Measurements from ENCODE around the gene MAF. TPM values are rescaled to one million over a fixed set of nuclear protein-coding genes. Genes with fewer than 3 reads are reported as not detected.

Gene MAF
- total RNA-seq, result 26.7 and 27.7 TPM in 2 replicates
- polyA plus RNA-seq, result 6.6 and 14.0 TPM in 2 replicates
- 9.8 and 20.8 TPM in 2 replicates for polyA plus RNA-seq (2012)
- polyA minus RNA-seq (ENCODE audit: low replicate concordance), result 2.0 and 7.1 TPM in 2 replicates

DNA sequence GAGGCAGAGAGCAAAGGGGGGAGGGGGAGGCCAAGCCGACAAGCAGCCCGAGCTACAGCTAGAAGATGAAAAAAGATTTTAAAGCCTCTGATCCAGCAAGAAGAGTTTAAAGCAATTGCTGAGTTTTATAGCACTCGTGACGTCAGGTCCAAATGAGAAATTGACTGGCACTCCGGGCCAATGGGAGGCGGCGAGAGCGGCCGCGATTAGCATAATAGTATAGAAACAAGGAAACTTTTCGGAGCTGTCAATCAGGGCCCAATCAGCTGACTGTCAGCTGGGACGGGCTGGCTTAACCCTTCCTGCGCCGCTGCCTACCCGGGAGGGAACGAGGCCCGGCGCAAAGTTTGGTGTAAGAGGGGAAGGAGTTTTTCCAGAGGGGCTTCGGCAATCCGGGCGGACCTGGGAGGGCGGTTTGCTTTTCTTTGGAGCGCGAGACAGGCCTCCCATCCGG is at the start of gene MAF:
MAF (minus strand) TSS at position 100 of the 454 bp plus-strand sequence. CDS start 835 bp downstream, outside the sequence.
- Histone ChIP-seq H2AFZ (ENCODE audit: low read length) (peak within 1 kb of the TSS; percentile 18), H3K4me1 (ENCODE audit: control insufficient read depth, extremely low read depth, insufficient read depth, low read length) (no peaks in the 10 kb centered on the region), H3K36me3 (ENCODE audit: control insufficient read depth, insufficient read depth, low read length) (no peaks in the 10 kb centered on the region), H3K9me3 (ENCODE audit: control insufficient read depth, insufficient read depth, low read depth, low read length) (no peaks in the 10 kb centered on the region), H3K4me2 (ENCODE audit: extremely low read depth, insufficient read depth, low read length) (peak within 1 kb of the TSS; percentile 91), H3K79me2 (ENCODE audit: control insufficient read depth, insufficient read depth, low read length) (peaks cover 26% of the 10 kb centered on the region), H3K27ac (ENCODE audit: insufficient read depth, low read length) (peak within 1 kb of the TSS; percentile 81), H3K9ac (ENCODE audit: insufficient read depth, low read length) (peak within 1 kb of the TSS; percentile 68), H3K27me3 (ENCODE audit: control insufficient read depth, insufficient read depth, low read length) (no peaks in the 10 kb centered on the region), H3K4me3 (replicated peaks in 1 of 4; ENCODE audit: control extremely low read depth in 1 of 4, insufficient read depth in 1 of 4, low read depth in 3 of 4, low read length in 4 of 4) (peak within 1 kb of the TSS; percentile 67 to 77 (median 72)), H4K20me1 (ENCODE audit: control insufficient read depth, extremely low read depth, insufficient read depth, low read length) (no peaks in the 10 kb centered on the region)
- DNase-seq (ENCODE audit: low read depth in 2 of 2), result peak; percentile 85 to 96
- TF ChIP-seq EZH2 (IDR thresholded peaks at IDR 0.05; ENCODE audit: low read length, missing control alignments), result no peak
- TF ChIP-seq, protein P1, sequence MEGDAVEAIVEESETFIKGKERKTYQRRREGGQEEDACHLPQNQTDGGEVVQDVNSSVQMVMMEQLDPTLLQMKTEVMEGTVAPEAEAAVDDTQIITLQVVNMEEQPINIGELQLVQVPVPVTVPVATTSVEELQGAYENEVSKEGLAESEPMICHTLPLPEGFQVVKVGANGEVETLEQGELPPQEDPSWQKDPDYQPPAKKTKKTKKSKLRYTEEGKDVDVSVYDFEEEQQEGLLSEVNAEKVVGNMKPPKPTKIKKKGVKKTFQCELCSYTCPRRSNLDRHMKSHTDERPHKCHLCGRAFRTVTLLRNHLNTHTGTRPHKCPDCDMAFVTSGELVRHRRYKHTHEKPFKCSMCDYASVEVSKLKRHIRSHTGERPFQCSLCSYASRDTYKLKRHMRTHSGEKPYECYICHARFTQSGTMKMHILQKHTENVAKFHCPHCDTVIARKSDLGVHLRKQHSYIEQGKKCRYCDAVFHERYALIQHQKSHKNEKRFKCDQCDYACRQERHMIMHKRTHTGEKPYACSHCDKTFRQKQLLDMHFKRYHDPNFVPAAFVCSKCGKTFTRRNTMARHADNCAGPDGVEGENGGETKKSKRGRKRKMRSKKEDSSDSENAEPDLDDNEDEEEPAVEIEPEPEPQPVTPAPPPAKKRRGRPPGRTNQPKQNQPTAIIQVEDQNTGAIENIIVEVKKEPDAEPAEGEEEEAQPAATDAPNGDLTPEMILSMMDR (conservative IDR thresholded peaks at IDR 0.05 in 1 of 2, IDR thresholded peaks at IDR 0.05 in 1 of 2; ENCODE audit: low read depth in 1 of 2, low read length in 2 of 2), result no peak

DNA sequence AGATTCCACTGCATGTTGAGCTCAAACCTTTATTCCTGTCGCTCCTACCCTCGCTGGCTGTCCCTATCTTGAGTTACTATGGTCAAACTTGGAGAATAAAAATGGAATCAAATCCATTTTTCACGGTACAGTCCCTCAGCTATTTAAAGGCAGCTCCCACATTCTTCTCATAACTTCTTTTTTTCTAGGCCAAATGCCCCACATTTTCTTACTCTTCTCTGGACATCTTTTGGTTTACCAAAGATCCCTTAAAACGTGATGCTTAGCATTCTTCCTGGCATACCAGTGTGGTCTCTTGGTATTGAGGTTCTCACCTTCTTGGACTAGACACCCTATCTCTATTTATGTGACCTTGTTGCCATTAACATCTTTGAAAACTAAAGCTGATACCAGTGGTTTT is 48.3 kb upstream of the MAF start:
- Histone ChIP-seq H2AFZ (ENCODE audit: low read length) (no peak overlapping the region), H3K4me2 (ENCODE audit: extremely low read depth, insufficient read depth, low read length) (no peak overlapping the region), H3K4me3 (replicated peaks in 1 of 4; ENCODE audit: control extremely low read depth in 1 of 4, insufficient read depth in 1 of 4, low read depth in 3 of 4, low read length in 4 of 4) (no peak overlapping the region), H4K20me1 (ENCODE audit: control insufficient read depth, extremely low read depth, insufficient read depth, low read length) (no peaks in the 10 kb centered on the region), H3K79me2 (ENCODE audit: control insufficient read depth, insufficient read depth, low read length) (no peaks in the 10 kb centered on the region), H3K4me1 (ENCODE audit: control insufficient read depth, extremely low read depth, insufficient read depth, low read length) (peaks cover 11% of the 10 kb centered on the region), H3K36me3 (ENCODE audit: control insufficient read depth, insufficient read depth, low read length) (no peaks in the 10 kb centered on the region), H3K9ac (ENCODE audit: insufficient read depth, low read length) (no peak overlapping the region), H3K27me3 (ENCODE audit: control insufficient read depth, insufficient read depth, low read length) (no peaks in the 10 kb centered on the region), H3K27ac (ENCODE audit: insufficient read depth, low read length) (no peak overlapping the region), H3K9me3 (ENCODE audit: control insufficient read depth, insufficient read depth, low read depth, low read length) (no peaks in the 10 kb centered on the region)
- no peak for TF ChIP-seq EZH2 (IDR thresholded peaks at IDR 0.05; ENCODE audit: low read length, missing control alignments)
- TF ChIP-seq, protein P1 (conservative IDR thresholded peaks at IDR 0.05 in 1 of 2, IDR thresholded peaks at IDR 0.05 in 1 of 2; ENCODE audit: low read depth in 1 of 2, low read length in 2 of 2), result no peak
- peak in 1 of 2 donors; percentile 63 for DNase-seq (ENCODE audit: low read depth in 2 of 2)

DNA sequence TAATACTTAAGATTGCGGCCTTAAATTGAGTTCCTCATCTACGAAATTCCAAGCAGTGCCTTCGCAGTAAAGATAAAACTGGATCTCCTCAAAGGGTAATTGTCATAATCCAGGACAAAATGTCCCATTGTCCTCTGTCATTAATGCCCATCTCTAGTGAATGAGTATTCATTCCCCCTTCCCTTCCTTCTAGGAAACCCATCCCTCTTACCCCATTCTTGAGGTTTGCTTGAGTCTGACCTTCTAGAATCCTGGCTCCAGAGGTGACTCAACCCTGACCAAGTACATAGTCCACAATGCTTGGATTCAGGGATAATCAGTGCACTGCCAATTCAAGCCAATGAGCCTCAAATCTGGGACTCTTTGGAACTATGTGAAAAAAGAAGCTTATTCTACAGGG is 47.0 kb upstream of the MAF start:
- no peak for DNase-seq (ENCODE audit: low read depth in 2 of 2)
- Histone ChIP-seq H3K4me3 (replicated peaks in 1 of 4; ENCODE audit: control extremely low read depth in 1 of 4, insufficient read depth in 1 of 4, low read depth in 3 of 4, low read length in 4 of 4) (no peak overlapping the region), H3K27me3 (ENCODE audit: control insufficient read depth, insufficient read depth, low read length) (no peaks in the 10 kb centered on the region), H3K9ac (ENCODE audit: insufficient read depth, low read length) (no peak overlapping the region), H3K4me2 (ENCODE audit: extremely low read depth, insufficient read depth, low read length) (no peak overlapping the region), H2AFZ (ENCODE audit: low read length) (no peak overlapping the region), H3K36me3 (ENCODE audit: control insufficient read depth, insufficient read depth, low read length) (no peaks in the 10 kb centered on the region), H3K27ac (ENCODE audit: insufficient read depth, low read length) (no peak overlapping the region), H4K20me1 (ENCODE audit: control insufficient read depth, extremely low read depth, insufficient read depth, low read length) (no peaks in the 10 kb centered on the region), H3K4me1 (ENCODE audit: control insufficient read depth, extremely low read depth, insufficient read depth, low read length) (peaks cover 7% of the 10 kb centered on the region), H3K9me3 (ENCODE audit: control insufficient read depth, insufficient read depth, low read depth, low read length) (no peaks in the 10 kb centered on the region), H3K79me2 (ENCODE audit: control insufficient read depth, insufficient read depth, low read length) (no peaks in the 10 kb centered on the region)
- TF ChIP-seq EZH2 (IDR thresholded peaks at IDR 0.05; ENCODE audit: low read length, missing control alignments), result no peak
- TF ChIP-seq, protein P1 (conservative IDR thresholded peaks at IDR 0.05 in 1 of 2, IDR thresholded peaks at IDR 0.05 in 1 of 2; ENCODE audit: low read depth in 1 of 2, low read length in 2 of 2), result no peak
